ENCODE data around the gene HSD17B2.

HSD17B2 gene

DNA sequence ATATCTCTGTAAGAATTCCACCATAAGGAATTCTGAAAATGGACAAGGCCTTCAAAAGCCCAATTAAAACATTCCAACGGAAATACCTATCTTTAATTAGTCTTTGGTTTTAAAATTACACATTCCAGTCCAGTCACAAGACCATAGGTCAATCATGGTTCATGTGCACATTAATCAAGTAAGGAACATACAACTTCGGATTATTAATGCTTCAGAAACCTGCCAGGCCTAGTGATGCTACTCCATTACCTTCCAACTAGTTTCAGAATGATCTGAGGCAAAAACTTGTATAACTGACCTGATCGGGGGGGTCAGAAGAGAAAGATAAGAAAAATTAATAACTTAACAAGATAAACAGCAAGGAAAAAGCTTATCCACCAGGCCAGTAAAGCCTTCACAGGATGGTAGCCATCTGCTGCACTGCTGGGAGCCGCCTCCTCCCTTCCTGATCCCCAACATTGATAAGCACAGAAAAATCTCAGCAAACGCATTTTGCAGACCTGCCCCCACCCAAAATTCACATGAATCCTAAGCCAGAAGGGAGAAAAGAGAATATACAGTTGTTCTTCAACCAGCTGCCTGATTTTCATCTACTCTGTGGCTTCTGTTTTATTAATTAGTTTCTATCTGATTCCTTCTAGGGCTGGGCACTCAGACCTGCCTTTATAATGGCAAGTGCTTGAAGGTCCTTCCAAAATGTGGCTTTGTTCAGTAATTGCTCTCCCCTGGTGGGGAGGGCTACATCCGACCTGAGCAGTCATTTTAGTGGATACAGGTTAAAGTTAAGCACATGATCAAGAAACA is 29.8 kb upstream of the HSD17B2 start:
- ATAC-seq, result no peak
- TF ChIP-seq, protein P1, sequence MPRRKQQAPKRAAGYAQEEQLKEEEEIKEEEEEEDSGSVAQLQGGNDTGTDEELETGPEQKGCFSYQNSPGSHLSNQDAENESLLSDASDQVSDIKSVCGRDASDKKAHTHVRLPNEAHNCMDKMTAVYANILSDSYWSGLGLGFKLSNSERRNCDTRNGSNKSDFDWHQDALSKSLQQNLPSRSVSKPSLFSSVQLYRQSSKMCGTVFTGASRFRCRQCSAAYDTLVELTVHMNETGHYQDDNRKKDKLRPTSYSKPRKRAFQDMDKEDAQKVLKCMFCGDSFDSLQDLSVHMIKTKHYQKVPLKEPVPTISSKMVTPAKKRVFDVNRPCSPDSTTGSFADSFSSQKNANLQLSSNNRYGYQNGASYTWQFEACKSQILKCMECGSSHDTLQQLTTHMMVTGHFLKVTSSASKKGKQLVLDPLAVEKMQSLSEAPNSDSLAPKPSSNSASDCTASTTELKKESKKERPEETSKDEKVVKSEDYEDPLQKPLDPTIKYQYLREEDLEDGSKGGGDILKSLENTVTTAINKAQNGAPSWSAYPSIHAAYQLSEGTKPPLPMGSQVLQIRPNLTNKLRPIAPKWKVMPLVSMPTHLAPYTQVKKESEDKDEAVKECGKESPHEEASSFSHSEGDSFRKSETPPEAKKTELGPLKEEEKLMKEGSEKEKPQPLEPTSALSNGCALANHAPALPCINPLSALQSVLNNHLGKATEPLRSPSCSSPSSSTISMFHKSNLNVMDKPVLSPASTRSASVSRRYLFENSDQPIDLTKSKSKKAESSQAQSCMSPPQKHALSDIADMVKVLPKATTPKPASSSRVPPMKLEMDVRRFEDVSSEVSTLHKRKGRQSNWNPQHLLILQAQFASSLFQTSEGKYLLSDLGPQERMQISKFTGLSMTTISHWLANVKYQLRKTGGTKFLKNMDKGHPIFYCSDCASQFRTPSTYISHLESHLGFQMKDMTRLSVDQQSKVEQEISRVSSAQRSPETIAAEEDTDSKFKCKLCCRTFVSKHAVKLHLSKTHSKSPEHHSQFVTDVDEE (CRISPR knock-in tag; IDR thresholded peaks at IDR 0.05), result no peak
- TF ChIP-seq ZNF8 (CRISPR knock-in tag; IDR thresholded peaks at IDR 0.05), result 0 out of 2 replicates have a peak, but pooled peaks have one; percentile 1
- TF ChIP-seq ISL1 (CRISPR knock-in tag; IDR thresholded peaks at IDR 0.05), result peak; percentile 90
- TF ChIP-seq, protein P2, sequence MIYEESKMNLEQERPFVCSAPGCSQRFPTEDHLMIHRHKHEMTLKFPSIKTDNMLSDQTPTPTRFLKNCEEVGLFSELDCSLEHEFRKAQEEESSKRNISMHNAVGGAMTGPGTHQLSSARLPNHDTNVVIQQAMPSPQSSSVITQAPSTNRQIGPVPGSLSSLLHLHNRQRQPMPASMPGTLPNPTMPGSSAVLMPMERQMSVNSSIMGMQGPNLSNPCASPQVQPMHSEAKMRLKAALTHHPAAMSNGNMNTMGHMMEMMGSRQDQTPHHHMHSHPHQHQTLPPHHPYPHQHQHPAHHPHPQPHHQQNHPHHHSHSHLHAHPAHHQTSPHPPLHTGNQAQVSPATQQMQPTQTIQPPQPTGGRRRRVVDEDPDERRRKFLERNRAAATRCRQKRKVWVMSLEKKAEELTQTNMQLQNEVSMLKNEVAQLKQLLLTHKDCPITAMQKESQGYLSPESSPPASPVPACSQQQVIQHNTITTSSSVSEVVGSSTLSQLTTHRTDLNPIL (CRISPR knock-in tag; IDR thresholded peaks at IDR 0.05; ENCODE audit: low read depth), result peak; percentile 69; the same call in 1 of the 2 replicates
- no peak for TF ChIP-seq ESRRG (CRISPR knock-in tag; IDR thresholded peaks at IDR 0.05)
- TF ChIP-seq, protein P3, sequence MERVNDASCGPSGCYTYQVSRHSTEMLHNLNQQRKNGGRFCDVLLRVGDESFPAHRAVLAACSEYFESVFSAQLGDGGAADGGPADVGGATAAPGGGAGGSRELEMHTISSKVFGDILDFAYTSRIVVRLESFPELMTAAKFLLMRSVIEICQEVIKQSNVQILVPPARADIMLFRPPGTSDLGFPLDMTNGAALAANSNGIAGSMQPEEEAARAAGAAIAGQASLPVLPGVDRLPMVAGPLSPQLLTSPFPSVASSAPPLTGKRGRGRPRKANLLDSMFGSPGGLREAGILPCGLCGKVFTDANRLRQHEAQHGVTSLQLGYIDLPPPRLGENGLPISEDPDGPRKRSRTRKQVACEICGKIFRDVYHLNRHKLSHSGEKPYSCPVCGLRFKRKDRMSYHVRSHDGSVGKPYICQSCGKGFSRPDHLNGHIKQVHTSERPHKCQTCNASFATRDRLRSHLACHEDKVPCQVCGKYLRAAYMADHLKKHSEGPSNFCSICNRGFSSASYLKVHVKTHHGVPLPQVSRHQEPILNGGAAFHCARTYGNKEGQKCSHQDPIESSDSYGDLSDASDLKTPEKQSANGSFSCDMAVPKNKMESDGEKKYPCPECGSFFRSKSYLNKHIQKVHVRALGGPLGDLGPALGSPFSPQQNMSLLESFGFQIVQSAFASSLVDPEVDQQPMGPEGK (CRISPR knock-in tag; IDR thresholded peaks at IDR 0.05; ENCODE audit: borderline replicate concordance), result peak; percentile 17; the same call in 1 of the 2 replicates
- TF ChIP-seq SNAI2 (CRISPR knock-in tag; IDR thresholded peaks at IDR 0.05), result peak; percentile 21; the same call in 1 of the 2 replicates

DNA sequence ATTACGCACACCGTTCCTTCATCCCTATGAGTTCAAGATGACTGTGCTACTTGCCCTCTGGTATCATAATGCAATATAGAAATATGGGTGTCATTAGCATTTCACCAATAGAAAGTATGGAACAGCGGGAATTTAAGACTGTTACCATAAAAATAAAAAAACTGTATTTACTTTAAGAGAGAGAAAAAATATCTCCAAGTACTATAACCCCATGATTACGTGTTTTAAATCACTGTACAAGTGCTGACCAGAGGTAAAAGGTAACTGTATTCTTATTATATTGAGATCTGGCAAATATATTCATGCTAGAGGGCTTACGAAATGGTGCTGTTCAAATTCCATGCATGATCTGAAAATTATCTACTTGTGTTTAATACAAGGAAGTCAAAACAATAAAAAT is 29.0 kb upstream of the HSD17B2 start:
- no peak for ATAC-seq
- TF ChIP-seq ZC3H10 (CRISPR knock-in tag; IDR thresholded peaks at IDR 0.05), result no peak
- TF ChIP-seq ESRRG (CRISPR knock-in tag; IDR thresholded peaks at IDR 0.05), result no peak
- TF ChIP-seq ZNF565 (CRISPR knock-in tag; conservative IDR thresholded peaks at IDR 0.05; ENCODE audit: low read depth), result no peak
- TF ChIP-seq, protein P4, sequence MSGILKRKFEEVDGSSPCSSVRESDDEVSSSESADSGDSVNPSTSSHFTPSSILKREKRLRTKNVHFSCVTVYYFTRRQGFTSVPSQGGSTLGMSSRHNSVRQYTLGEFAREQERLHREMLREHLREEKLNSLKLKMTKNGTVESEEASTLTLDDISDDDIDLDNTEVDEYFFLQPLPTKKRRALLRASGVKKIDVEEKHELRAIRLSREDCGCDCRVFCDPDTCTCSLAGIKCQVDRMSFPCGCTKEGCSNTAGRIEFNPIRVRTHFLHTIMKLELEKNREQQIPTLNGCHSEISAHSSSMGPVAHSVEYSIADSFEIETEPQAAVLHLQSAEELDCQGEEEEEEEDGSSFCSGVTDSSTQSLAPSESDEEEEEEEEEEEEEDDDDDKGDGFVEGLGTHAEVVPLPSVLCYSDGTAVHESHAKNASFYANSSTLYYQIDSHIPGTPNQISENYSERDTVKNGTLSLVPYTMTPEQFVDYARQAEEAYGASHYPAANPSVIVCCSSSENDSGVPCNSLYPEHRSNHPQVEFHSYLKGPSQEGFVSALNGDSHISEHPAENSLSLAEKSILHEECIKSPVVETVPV (CRISPR knock-in tag; IDR thresholded peaks at IDR 0.05), result no peak

DNA sequence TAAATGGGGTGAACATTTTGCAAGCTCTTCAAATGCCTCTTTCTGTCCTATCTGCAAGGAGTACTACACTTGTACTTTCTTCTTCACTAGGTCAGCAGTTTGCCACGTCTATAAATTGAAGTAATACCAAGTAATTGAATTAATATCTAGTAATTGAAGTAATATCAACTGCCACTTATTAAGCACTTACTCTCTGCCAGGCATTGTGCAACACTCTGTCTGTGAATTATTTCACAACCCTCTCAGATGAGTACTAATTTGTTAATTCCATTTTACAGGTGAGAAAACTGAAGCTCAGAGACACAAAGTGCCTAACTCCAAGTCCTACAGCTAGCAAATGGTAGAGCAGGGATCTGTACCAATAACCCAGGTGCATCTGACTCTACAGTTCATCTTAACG is 27.9 kb upstream of the HSD17B2 start:
- TF ChIP-seq ISL1 (CRISPR knock-in tag; IDR thresholded peaks at IDR 0.05) (no peak), ZNF8 (CRISPR knock-in tag; IDR thresholded peaks at IDR 0.05) (no peak), BACH2 (CRISPR knock-in tag; IDR thresholded peaks at IDR 0.05; ENCODE audit: borderline replicate concordance) (no peak), ZNF70 (CRISPR knock-in tag; IDR thresholded peaks at IDR 0.05) (no peak), GLIS3 (CRISPR knock-in tag; IDR thresholded peaks at IDR 0.05) (no peak), ZNF565 (CRISPR knock-in tag; conservative IDR thresholded peaks at IDR 0.05; ENCODE audit: low read depth) (no peak), TOX (CRISPR knock-in tag; IDR thresholded peaks at IDR 0.05; ENCODE audit: borderline replicate concordance) (no peak), OSR1 (CRISPR knock-in tag; IDR thresholded peaks at IDR 0.05) (no peak), RARB (CRISPR knock-in tag; IDR thresholded peaks at IDR 0.05) (no peak), PPARA (CRISPR knock-in tag; IDR thresholded peaks at IDR 0.05; ENCODE audit: borderline replicate concordance) (no peak)
- TF ChIP-seq, protein P5, sequence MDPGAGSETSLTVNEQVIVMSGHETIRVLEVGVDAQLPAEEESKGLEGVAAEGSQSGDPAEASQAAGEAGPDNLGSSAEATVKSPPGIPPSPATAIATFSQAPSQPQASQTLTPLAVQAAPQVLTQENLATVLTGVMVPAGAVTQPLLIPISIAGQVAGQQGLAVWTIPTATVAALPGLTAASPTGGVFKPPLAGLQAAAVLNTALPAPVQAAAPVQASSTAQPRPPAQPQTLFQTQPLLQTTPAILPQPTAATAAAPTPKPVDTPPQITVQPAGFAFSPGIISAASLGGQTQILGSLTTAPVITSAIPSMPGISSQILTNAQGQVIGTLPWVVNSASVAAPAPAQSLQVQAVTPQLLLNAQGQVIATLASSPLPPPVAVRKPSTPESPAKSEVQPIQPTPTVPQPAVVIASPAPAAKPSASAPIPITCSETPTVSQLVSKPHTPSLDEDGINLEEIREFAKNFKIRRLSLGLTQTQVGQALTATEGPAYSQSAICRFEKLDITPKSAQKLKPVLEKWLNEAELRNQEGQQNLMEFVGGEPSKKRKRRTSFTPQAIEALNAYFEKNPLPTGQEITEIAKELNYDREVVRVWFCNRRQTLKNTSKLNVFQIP (CRISPR knock-in tag; IDR thresholded peaks at IDR 0.05; ENCODE audit: borderline replicate concordance, low read depth), result no peak
- TF ChIP-seq, protein P1 (CRISPR knock-in tag; IDR thresholded peaks at IDR 0.05), result no peak
- TF ChIP-seq, protein P4 (CRISPR knock-in tag; IDR thresholded peaks at IDR 0.05), result no peak
- TF ChIP-seq, protein P2 (CRISPR knock-in tag; IDR thresholded peaks at IDR 0.05; ENCODE audit: low read depth), result no peak

More for the DNA sequence above, 27.9 kb upstream of the HSD17B2 start:
- ATAC-seq, result no peak
